AG04450 (cell line): Measurements from ENCODE around the gene OTOG. TPM values are rescaled to one million over a fixed set of nuclear protein-coding genes. Genes with fewer than 3 reads are reported as not detected.

Experiments
- CTCF ChIA-PET: fragments of 300-600, 350-600 bp; formaldehyde crosslinking; extraction: SDS; loops from one replicate; lab custom pipeline; 2022; ENCODE audit warnings: antibody characterized with exemption, inconsistent platforms; lab: Charles Lee
- POLR2A ChIA-PET: fragments of 350-600 bp; formaldehyde crosslinking; extraction: SDS; loops from one replicate; lab custom pipeline; 2021; ENCODE audit warnings: antibody characterized with exemption, inconsistent platforms; lab: Yijun Ruan, JAX
- DNase-seq: peaks from one replicate; pipeline ENCODE4 v3.0.0-alpha.2; 2011; ENCODE audit warnings: low read depth, low spot score
- H3K27ac ChIP-seq: one replicate; pipeline ENCODE4 v1.5.1; 2012; ENCODE audit warnings: low read depth, low read length, control low read depth
- H3K27me3 ChIP-seq: one replicate; pipeline ENCODE4 v1.6.0; 2012; ENCODE audit warnings: low read length; ENCODE audit not compliant: control insufficient read depth, insufficient read depth
- H3K4me3 ChIP-seq: 2 replicates; pipeline ENCODE4 v1.5.1; 2011; ENCODE audit warnings: mild to moderate bottlenecking, low read depth, low read length, control low read depth
- H3K9me3 ChIP-seq: 2 replicates; pipeline ENCODE4 v1.5.1; 2012; ENCODE audit warnings: low read length; ENCODE audit not compliant: control insufficient read depth, insufficient read depth
- polyA plus RNA-seq: library from polyadenylated mRNA; depleted of rRNA; stranded (reverse); fragments of >200 nt; gene quantifications from 2 replicates; pipeline ENCODE4 v1.2.3, GENCODE V29; 2011
- TF ChIP-seq, protein P1 (sequence below): IDR thresholded peaks from 2 replicates; pipeline ENCODE4 v1.5.1; 2011; ENCODE audit warnings: low read depth, low read length, control low read depth, inconsistent platforms

The OTOG gene
- polyA plus RNA-seq, 1 experiment, result not detected

DNA sequence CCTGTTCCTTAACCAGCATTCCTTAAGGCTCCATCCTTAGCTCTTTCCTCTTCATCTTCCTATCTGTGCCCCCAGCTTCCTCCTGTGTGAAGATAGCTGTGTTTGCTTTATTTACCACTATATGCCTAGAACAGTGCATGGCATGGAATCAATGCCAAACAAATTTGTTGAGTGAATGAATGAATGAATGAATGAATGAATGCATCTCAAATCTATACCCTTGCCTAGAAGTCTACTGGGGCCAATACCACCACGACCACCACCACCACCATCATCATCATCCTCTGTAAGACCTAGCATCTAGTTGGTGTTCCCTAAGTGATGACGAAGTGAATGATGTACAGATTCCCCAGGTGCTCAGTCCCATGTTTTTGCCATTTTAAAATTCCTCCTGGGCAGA lies 819 bp upstream of the OTOG start:
- DNase-seq, result no peak
- Histone ChIP-seq H3K27ac (no peak overlapping the region), H3K27me3 (peaks cover 15% of the 10 kb centered on the region), H3K9me3 (no peaks in the 10 kb centered on the region; the same call in 1 of the 2 replicates), H3K4me3 (no peak overlapping the region)
- CTCF ChIA-PET, result no interaction called here
- POLR2A ChIA-PET, result no interaction called here
- TF ChIP-seq, protein P1, sequence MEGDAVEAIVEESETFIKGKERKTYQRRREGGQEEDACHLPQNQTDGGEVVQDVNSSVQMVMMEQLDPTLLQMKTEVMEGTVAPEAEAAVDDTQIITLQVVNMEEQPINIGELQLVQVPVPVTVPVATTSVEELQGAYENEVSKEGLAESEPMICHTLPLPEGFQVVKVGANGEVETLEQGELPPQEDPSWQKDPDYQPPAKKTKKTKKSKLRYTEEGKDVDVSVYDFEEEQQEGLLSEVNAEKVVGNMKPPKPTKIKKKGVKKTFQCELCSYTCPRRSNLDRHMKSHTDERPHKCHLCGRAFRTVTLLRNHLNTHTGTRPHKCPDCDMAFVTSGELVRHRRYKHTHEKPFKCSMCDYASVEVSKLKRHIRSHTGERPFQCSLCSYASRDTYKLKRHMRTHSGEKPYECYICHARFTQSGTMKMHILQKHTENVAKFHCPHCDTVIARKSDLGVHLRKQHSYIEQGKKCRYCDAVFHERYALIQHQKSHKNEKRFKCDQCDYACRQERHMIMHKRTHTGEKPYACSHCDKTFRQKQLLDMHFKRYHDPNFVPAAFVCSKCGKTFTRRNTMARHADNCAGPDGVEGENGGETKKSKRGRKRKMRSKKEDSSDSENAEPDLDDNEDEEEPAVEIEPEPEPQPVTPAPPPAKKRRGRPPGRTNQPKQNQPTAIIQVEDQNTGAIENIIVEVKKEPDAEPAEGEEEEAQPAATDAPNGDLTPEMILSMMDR, result no peak

DNA sequence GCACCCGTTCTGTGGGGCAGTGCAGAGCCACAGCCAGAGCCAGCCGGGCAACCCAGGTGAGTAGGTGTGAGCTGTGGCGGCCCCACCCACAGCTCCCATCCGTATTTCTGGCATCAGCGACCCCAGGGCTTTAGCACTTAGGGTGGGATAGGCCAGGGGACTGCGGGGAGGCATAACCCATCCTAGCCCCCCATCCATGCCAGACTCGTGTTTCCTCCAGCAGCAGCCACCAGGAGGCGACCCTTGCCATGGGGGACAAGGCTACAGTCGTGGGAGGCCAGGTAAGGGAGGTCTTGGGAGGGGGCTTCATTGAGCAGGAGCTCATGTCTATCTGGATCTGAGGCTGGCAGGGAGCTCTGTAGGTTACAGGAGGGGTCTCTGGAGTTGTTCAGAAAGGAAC lies 873 bp downstream of the OTOG start:
- peaks cover 15% of the 10 kb centered on the region for H3K27me3 ChIP-seq
- TF ChIP-seq, protein P1, result 0 out of 2 replicates have a peak, but pooled peaks have one; percentile 3
- no peaks in the 10 kb centered on the region; the same call in 1 of the 2 replicates for H3K9me3 ChIP-seq
- no peak overlapping the region for H3K27ac ChIP-seq
- ChIA-PET POLR2A (no interaction called here), CTCF (interaction anchor here (0.7 kb wide), 1 partner anchor 691 kb away, joined by 4 read pairs; no protein-coding TSS in a partner anchor)
- H3K4me3 ChIP-seq, result no peak overlapping the region
- DNase-seq, result no peak

DNA sequence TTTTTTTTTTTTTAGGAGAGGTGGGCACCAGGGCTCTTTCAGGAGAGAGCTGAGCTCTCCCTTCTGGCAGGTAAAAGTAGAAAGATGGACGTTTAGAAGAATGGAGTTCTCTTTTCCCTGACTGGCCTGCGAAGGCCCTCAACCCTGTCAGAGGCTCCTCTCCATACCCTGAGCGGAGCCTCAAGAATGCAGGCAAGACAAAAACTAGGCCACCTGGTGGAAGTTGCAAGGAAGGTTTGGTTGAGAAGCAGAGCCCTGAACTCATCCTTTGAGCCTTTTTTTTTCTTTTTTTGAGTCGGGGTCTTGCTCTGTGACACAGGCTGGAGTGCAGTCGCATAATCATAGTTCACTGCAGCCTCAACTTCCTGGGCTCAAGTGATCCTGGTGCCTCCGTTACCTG lies 1.4 kb downstream of the OTOG start:
- Histone ChIP-seq H3K27me3 (peaks cover 14% of the 10 kb centered on the region), H3K27ac (no peak overlapping the region), H3K4me3 (no peak overlapping the region), H3K9me3 (no peaks in the 10 kb centered on the region; the same call in 1 of the 2 replicates)
- ChIA-PET CTCF (interaction anchor here (0.7 kb wide), 1 partner anchor 692 kb away, joined by 4 read pairs; no protein-coding TSS in a partner anchor), POLR2A (no interaction called here)
- no peak for DNase-seq
- TF ChIP-seq, protein P1, result no peak

DNA sequence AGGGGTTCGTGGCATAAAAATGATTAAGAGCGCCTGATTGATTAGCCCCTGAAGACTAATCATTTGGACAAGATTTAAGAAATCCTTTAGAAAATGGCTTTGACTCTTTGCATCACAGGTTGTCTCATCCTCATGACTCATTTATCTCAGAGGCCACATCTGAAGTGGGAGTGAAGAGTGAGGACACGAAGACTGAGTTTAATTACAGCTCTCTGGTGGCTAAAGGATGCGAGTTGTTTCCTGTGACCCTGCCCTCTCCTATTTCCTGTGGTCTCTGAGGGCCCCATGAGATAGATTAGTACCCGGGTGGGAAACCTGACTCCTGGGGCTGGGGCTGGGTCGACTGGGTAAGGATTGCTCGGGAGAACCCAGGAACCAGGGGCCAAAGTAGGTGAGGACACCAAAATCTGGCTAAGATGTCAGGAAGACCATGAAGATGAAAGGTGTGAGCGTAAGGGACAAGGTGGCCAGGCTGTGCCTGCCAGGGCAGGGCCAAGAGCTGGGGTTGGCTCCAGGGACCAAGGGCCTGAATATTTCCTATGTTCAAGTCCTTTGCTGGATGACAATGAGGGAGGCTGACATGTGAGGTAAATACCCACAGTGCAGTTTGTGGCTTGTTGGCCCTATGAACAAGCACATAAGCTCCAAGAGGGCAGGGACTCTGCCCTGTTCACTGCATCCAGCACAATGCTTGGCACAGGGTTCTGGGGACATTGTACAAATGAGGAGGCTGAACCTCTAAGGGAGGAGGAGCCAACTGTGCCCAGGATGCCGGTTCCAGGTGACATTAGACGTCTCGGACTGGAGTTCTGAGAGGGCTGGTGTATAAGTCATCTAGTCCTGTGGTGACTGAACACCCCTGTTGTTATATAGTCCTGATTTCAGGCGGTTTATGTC lies 3.6 kb downstream of the OTOG start:
- H3K4me3 ChIP-seq, result no peak overlapping the region
- CTCF ChIA-PET, result no interaction called here
- H3K9me3 ChIP-seq, result no peaks in the 10 kb centered on the region; the same call in 1 of the 2 replicates
- H3K27me3 ChIP-seq, result peaks cover 7% of the 10 kb centered on the region
- TF ChIP-seq, protein P1, result no peak
- no peak for DNase-seq
- H3K27ac ChIP-seq, result no peak overlapping the region
- POLR2A ChIA-PET, result no interaction called here

DNA sequence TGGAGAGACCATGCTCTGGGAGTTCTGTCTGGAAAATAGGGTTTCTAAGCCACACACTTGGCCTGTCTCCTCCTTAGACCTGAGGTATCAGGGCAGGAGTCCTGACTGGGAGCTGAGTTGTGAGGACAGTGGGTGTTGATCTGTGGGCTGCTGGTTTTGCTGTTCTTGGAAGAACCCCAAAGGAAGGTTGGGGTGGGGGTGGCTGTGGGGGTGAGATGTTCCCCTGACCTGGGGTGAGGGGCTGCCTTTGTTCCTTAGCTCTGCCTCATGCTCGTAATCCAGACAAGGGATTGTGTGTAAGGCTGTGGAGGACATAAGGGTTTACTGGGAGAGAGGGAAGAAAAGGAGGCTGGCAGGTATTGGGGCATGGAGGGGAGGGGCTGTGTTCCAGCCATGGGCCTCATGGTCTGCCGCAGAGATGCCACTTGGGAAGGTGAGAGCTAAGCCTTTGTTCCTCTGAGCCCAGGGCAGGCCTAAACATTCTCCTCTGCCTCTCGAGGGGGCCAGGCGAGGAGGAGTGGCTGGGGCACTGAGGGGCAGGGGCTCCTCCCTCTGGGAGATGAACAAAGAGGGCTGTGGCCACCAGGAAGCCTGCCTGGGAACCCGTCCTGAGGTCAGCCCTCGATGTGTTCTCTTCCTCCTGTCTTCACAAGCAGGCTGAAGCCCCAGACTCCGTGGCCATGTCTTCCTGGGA lies 4.4 kb downstream of the OTOG start:
- H3K4me3 ChIP-seq, result no peak overlapping the region
- H3K27ac ChIP-seq, result no peak overlapping the region
- H3K9me3 ChIP-seq, result no peaks in the 10 kb centered on the region; the same call in 1 of the 2 replicates
- POLR2A ChIA-PET, result no interaction called here
- no peak for DNase-seq
- CTCF ChIA-PET, result no interaction called here
- TF ChIP-seq, protein P1, result no peak
- peaks cover 7% of the 10 kb centered on the region for H3K27me3 ChIP-seq
